ENCODE measurements around the gene MNX1.

Gene MNX1

DNA sequence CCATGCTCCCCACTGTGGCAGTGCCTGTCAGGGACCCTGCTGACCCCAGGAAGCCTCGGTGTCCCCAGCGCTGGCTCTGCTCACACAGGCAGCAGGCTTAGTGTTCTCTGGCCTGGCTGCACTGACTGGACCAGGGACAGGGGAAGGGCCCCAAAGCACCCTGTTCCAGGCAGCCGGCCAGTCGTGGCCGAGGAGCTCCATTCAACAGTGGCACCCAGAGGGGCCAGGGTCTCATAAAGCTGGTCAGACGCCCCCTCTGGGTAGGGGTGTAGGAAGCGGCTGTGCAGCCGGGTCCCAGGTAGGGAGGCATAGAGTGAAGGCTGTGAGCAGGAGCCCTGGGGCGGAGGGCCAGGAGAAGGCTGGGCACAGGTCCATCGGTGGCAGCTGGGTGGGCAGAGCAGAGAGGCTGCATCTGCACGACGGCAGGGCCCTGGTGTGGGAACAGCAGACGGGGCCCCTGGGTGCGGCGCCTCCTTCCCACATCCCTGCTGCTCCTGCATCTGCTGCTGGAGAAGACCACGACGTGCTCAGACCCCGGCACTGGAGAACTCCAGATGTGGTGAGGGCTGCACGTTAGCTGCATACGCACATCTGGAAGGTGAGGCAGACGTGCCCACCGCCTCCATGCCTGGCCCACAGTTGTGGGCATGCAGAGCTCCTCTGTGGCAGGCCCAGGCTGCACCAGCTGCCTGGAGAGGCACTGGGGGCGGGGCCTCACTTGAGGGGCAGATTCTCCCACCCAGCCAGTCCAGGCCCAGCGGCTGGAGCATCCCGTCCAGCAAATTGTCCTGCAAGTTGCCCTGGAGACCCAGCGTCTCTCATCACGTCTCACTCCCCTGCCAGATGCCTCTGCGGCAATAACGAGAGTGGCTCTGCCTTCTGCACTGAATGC lies 25.1 kb downstream of the MNX1 start:
- no peak for DNase-seq (ENCODE audit: low spot score)
- POLR2A ChIA-PET (ENCODE audit: low non-redundant PET) = no interaction called here
- CTCF ChIA-PET = no interaction called here
- H3K27ac ChIP-seq = no peak overlapping the region
- TF ChIP-seq, protein P1, sequence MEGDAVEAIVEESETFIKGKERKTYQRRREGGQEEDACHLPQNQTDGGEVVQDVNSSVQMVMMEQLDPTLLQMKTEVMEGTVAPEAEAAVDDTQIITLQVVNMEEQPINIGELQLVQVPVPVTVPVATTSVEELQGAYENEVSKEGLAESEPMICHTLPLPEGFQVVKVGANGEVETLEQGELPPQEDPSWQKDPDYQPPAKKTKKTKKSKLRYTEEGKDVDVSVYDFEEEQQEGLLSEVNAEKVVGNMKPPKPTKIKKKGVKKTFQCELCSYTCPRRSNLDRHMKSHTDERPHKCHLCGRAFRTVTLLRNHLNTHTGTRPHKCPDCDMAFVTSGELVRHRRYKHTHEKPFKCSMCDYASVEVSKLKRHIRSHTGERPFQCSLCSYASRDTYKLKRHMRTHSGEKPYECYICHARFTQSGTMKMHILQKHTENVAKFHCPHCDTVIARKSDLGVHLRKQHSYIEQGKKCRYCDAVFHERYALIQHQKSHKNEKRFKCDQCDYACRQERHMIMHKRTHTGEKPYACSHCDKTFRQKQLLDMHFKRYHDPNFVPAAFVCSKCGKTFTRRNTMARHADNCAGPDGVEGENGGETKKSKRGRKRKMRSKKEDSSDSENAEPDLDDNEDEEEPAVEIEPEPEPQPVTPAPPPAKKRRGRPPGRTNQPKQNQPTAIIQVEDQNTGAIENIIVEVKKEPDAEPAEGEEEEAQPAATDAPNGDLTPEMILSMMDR (conservative IDR thresholded peaks at IDR 0.05; ENCODE audit: low read depth) = no peak

DNA sequence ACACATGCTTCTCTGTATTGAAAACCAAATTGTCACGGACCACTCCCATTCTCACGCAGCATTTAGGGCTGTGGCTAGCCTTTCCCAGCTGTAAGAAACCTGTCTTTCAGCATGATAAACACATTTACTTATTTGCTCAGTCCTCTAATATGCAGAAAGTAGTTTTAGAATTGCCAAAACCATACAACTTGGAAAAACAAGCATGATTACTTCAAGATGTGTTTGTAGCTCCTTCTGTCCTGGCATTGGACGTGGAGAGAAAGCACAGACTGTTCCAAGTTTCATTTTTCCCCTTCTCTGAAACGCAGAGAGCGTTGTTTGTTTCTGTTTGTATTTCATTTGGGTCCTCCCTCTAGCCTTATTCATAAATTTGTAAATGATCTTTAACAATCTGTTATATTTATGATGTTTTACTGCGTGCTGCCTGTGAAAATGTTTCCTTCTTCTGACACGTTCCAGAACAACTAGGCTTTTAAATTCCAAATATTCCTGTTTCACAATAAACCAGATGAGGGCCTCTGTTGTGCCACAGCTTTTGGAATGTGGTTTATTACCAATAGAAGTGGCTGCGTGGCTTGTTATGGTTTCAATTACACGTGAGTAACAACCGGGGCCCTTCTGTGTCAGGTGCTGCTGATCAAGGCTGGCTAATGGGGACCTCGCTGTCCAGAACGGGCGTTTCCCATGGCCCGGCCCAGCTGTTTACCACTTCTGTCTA lies 26.1 kb downstream of the MNX1 start:
- POLR2A ChIA-PET (ENCODE audit: low non-redundant PET) = no interaction called here
- H3K27ac ChIP-seq = no peak overlapping the region
- TF ChIP-seq, protein P1 (conservative IDR thresholded peaks at IDR 0.05; ENCODE audit: low read depth) = no peak
- CTCF ChIA-PET = no interaction called here
- DNase-seq (ENCODE audit: low spot score) = no peak

DNA sequence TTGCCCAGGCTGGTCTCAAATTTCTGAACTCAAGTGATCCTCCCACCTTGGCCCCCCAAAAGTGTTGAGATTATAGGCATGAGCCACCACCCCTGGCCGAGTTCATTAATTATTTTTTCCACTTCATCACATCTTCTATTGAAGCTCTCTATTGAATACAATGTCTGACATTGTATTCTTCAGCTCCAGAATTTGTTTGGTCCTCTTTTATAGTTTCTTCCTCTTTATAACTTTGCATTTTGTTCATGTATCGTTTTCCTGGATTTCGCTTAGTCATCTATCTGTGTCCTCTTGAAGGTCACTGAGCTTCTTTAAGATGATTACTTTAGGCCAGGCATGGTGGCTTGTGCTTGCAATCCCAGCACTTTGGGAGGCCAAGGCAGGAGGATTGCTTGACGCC lies 30.8 kb downstream of the MNX1 start:
- no peak overlapping the region for H3K27ac ChIP-seq
- TF ChIP-seq, protein P1 (conservative IDR thresholded peaks at IDR 0.05; ENCODE audit: low read depth) = no peak
- CTCF ChIA-PET = no interaction called here
- POLR2A ChIA-PET (ENCODE audit: low non-redundant PET) = no interaction called here
- DNase-seq (ENCODE audit: low spot score) = no peak

DNA sequence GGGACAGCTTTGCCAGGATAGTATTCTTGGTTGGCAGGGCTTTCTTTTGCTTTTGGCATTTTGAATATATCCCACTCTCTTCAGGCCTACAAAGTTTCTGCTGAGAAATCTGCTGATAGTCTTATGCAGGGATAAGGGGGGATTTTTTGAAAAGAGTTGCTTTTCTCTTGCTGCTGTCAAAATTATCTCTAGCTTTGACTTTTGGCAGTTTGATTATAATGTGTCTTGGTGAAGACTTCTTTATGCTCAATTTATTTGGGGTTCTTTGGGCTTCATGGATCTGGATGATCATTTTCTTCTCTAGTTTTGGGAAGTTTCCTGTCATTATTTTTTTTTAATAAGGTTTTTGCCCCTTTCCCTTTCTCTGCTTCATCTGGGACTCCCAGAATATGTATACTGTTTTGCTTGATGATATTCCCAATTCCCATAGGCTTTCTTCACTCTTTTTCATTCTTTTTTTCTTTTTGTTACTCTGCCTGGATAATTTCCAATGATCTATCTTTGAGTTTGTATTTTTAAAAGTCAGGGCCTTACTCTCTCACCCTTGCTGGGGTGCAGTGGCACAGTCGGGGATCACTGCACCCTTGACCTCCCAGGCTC lies 31.4 kb downstream of the MNX1 start:
- TF ChIP-seq, protein P1 (conservative IDR thresholded peaks at IDR 0.05; ENCODE audit: low read depth) = no peak
- no peak for DNase-seq (ENCODE audit: low spot score)
- POLR2A ChIA-PET (ENCODE audit: low non-redundant PET) = no interaction called here
- no peak overlapping the region for H3K27ac ChIP-seq
- CTCF ChIA-PET = no interaction called here

DNA sequence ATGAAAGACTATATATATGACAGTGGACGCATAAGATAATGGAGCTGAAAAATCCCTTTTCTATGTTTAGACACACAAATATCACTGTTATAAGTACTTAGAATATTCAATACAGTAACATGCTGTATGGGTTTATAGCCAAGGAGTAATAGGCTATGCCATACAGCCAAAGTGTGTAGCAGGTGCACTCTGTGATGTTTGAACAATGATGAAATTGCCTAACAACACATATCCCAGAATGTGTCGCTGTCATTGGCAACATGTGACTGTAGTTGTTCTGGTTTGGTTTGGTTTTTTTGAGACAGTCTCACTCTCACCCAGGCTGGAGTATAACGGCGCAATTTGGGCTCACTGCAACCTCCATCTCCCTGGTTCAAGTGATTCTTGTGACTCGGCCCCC lies 34.8 kb downstream of the MNX1 start:
- POLR2A ChIA-PET (ENCODE audit: low non-redundant PET) = no interaction called here
- CTCF ChIA-PET = no interaction called here

DNA sequence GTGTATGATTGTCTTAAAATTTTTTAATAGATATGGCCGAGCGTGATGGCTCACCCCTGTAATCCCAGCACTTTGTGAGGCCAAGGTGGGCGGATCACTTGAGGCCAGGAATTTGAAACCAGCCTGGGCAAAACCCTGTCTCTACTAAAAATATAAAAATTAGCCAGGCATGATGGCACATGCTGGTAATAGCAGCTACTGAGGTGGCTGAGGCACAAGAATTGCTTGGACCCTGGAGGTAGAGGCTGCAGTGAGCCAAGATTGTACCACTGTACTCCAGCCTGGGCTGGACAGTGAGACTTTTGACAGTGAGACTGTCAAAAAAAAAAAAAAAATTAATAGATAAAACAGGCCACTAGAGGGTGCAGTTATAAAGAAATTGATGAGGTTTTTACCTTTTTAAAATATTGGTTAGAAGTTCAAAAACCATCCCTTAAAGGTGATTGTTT lies 40.5 kb downstream of the MNX1 start:
- no peak for DNase-seq (ENCODE audit: low spot score)
- CTCF ChIA-PET = interaction anchor here (0.6 to 0.7 kb wide), 6 partner anchors 11 to 1179 kb away, joined by 3 to 5 read pairs (median 3); no protein-coding TSS in a partner anchor
- peak overlapping the region; percentile 83 for H3K27ac ChIP-seq
- TF ChIP-seq, protein P1 (conservative IDR thresholded peaks at IDR 0.05; ENCODE audit: low read depth) = peak; percentile 55
- POLR2A ChIA-PET (ENCODE audit: low non-redundant PET) = no interaction called here

More for the DNA sequence above, 34.8 kb downstream of the MNX1 start:
- no peak overlapping the region for H3K27ac ChIP-seq
- TF ChIP-seq, protein P1 (conservative IDR thresholded peaks at IDR 0.05; ENCODE audit: low read depth) = no peak
- no peak for DNase-seq (ENCODE audit: low spot score)
